Left lung (tissue), 10 donors: ENCODE data around the gene GLMN. TPM values are rescaled to one million over a fixed set of nuclear protein-coding genes. Genes with fewer than 3 reads are reported as not detected.

Source experiments
- ATAC-seq: fragments of 200-7000 bp; cut with Tn5 transposase; one replicate; pipeline ENCODE4 v1.9.1; 2020; ENCODE audit warnings: moderate library complexity
- DNase-seq, 4 donors: peaks; one replicate each; pipeline ENCODE4 v3.0.0-alpha.2; 2013 to 2020
- H3K27ac ChIP-seq, 2 donors: fragments of 200-600 bp; sonication (generic) in 1 of 2; one replicate each; pipeline versions ENCODE4 v1.5.0 to v1.8.0; 2020 to 2021
- H3K27me3 ChIP-seq, 2 donors: fragments of 200-600 bp; sonication (generic) in 1 of 2; one replicate each; pipeline versions ENCODE4 v1.5.0 to v1.8.0; 2020 to 2021
- H3K36me3 ChIP-seq, 2 donors: fragments of 200-600 bp; sonication (generic) in 1 of 2; one replicate each; pipeline versions ENCODE4 v1.5.0 to v1.8.0; 2020 to 2021
- H3K4me1 ChIP-seq, 2 donors: fragments of 200-600 bp; one replicate each; pipeline ENCODE4 v1.8.0; 2021
- H3K4me3 ChIP-seq, 2 donors: fragments of 200-600 bp; sonication (generic) in 1 of 2; one replicate each; pipeline versions ENCODE4 v1.5.0 to v1.8.0; 2020 to 2021; ENCODE audit warnings: mild to moderate bottlenecking in 1 of 2
- H3K9me3 ChIP-seq, 2 donors: fragments of 200-600 bp; sonication (generic) in 1 of 2; one replicate each; pipeline versions ENCODE4 v1.5.0 to v1.8.0; 2020 to 2021
- CTCF ChIP-seq, 2 donors: fragments of 200-600 bp; sonication (generic) in 1 of 2; IDR thresholded peaks; one replicate each; pipeline versions ENCODE4 v1.5.0 to v1.8.0; 2021; ENCODE audit warnings: antibody characterized with exemption in 2 of 2
- intact Hi-C, 2 donors: fragments of 100-400 bp; cut with DNase I; formaldehyde crosslinking; loops; one replicate each; pipeline versions ENCODE4 v1.11.2 to v1.14.2; 2022
- polyA plus RNA-seq, 6 donors: library from polyadenylated mRNA; unstranded; fragments of 120-200 nt; gene quantifications; one replicate each; pipeline ENCODE4 v1.2.1, GENCODE V29; 2013; ENCODE audit not compliant: insufficient read length in 6 of 6
- total RNA-seq, 2 donors: library from RNA; stranded (reverse); fragmentation: NEBNext Ultra II Directional; extraction: Animal tissue kit (Norgen Biotek cat#: 25700); gene quantifications; one replicate each; pipeline ENCODE4 v1.2.1, GENCODE V29; 2021
- donor health status: DM: no; HTN: yes; CAD: no.
- donor health status: DM: no; HTN: no; CAD: no.

Gene GLMN
- total and polyA plus RNA-seq, 8 donors, result 5.9 to 39.1 (median 27.2) TPM

GRCh38 chr1:92324784-92325183 is 26.0 kb upstream of the GLMN start:
- Histone ChIP-seq H3K4me3 (no peak overlapping the region), H3K4me1 (no peaks in the 10 kb centered on the region), H3K9me3 (peaks cover 6 to 34% of the 10 kb centered on the region in 2 donors), H3K27me3 (no peaks in the 10 kb centered on the region), H3K27ac (no peak overlapping the region), H3K36me3 (peaks cover 0 to 84% of the 10 kb centered on the region in 2 donors)
- TF ChIP-seq CTCF (IDR thresholded peaks at IDR 0.05), result no peak
- DNase-seq (no peak), ATAC-seq (no peak)
- intact Hi-C loops, result no loop called here

- DNase-seq (no peak), ATAC-seq (no peak)
- no peak overlapping the region for H3K27ac ChIP-seq
- TF ChIP-seq CTCF (IDR thresholded peaks at IDR 0.05), result no peak
- H3K4me3 ChIP-seq, result no peak overlapping the region
- H3K27me3 ChIP-seq, result no peaks in the 10 kb centered on the region
- peaks cover 0 to 75% of the 10 kb centered on the region in 2 donors for H3K36me3 ChIP-seq
- no peaks in the 10 kb centered on the region for H3K4me1 ChIP-seq
- intact Hi-C loops, result no loop called here
- H3K9me3 ChIP-seq, result peaks cover 6 to 34% of the 10 kb centered on the region in 2 donors
Measured at GRCh38 chr1:92323473-92324453, 25.0 kb upstream of the GLMN start.

- H3K27me3 ChIP-seq, result no peaks in the 10 kb centered on the region
- DNase-seq, result no peak
- no peaks in the 10 kb centered on the region for H3K9me3 ChIP-seq
- H3K4me1 ChIP-seq, result no peaks in the 10 kb centered on the region
- no peak overlapping the region for H3K27ac ChIP-seq
- intact Hi-C loops, result no loop called here
- no peak for ATAC-seq
- peaks cover 0 to 27% of the 10 kb centered on the region in 2 donors for H3K36me3 ChIP-seq
- no peak overlapping the region for H3K4me3 ChIP-seq
- TF ChIP-seq CTCF (IDR thresholded peaks at IDR 0.05), result no peak
Measured at GRCh38 chr1:92317836-92318493, 19.2 kb upstream of the GLMN start.

DNA sequence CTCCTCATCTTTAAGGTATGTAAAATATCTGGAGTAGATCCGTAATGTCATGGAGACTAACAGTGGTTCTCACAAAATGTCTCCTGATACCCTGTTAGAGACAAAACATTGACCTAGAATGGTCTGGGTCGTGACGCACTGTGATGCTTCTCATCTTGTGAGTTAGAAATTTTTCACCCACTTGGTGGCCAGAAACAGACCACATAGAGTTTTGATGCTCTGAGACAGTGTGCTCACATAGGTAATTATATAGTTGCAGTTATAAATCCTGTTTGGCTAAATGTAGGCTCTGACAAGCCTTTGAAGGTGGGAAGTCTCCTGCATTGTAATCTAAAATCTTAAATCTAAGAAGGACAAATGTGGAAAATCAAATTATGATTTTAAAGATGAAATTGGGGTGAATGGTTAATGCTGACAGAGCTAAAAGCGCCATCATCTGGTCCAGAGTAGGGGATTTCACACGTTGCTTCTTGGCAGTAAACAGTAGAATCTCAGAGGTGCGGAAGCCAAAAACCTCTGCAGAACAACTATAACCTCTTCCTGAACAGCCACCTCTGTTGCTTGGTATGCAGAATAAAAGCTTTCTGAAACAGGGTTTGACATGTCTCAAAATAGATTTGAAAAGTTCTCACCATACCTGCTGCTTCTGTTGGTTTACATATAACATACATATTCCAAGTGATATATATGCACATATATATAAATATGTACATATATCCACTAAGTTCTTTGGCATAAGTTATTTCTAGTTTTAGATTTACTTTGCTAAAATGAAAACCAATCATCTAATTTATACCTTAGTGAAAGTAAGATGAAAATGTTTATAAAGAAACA is 17.2 kb upstream of the GLMN start:
- no peak for ATAC-seq
- intact Hi-C loops, result no loop called here
- TF ChIP-seq CTCF (IDR thresholded peaks at IDR 0.05), result no peak
- DNase-seq, result no peak
- no peaks in the 10 kb centered on the region for H3K27me3 ChIP-seq
- H3K9me3 ChIP-seq, result no peaks in the 10 kb centered on the region
- no peak overlapping the region for H3K27ac ChIP-seq
- peaks cover 0 to 15% of the 10 kb centered on the region in 2 donors for H3K36me3 ChIP-seq
- H3K4me1 ChIP-seq, result no peaks in the 10 kb centered on the region
- H3K4me3 ChIP-seq, result no peak overlapping the region
